CD4-positive, alpha-beta T cell treated with Interleukin-1 beta for 1 hour (primary cell): Measurements from ENCODE around the gene ZDHHC5.

Source experiments
- DNase-seq, 2 donors: peaks; one replicate each; pipeline ENCODE4 v3.0.0-alpha.2; 2020 to 2022

Gene ZDHHC5, protein sequence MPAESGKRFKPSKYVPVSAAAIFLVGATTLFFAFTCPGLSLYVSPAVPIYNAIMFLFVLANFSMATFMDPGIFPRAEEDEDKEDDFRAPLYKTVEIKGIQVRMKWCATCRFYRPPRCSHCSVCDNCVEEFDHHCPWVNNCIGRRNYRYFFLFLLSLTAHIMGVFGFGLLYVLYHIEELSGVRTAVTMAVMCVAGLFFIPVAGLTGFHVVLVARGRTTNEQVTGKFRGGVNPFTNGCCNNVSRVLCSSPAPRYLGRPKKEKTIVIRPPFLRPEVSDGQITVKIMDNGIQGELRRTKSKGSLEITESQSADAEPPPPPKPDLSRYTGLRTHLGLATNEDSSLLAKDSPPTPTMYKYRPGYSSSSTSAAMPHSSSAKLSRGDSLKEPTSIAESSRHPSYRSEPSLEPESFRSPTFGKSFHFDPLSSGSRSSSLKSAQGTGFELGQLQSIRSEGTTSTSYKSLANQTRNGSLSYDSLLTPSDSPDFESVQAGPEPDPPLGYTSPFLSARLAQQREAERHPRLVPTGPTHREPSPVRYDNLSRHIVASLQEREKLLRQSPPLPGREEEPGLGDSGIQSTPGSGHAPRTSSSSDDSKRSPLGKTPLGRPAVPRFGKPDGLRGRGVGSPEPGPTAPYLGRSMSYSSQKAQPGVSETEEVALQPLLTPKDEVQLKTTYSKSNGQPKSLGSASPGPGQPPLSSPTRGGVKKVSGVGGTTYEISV

DNA sequence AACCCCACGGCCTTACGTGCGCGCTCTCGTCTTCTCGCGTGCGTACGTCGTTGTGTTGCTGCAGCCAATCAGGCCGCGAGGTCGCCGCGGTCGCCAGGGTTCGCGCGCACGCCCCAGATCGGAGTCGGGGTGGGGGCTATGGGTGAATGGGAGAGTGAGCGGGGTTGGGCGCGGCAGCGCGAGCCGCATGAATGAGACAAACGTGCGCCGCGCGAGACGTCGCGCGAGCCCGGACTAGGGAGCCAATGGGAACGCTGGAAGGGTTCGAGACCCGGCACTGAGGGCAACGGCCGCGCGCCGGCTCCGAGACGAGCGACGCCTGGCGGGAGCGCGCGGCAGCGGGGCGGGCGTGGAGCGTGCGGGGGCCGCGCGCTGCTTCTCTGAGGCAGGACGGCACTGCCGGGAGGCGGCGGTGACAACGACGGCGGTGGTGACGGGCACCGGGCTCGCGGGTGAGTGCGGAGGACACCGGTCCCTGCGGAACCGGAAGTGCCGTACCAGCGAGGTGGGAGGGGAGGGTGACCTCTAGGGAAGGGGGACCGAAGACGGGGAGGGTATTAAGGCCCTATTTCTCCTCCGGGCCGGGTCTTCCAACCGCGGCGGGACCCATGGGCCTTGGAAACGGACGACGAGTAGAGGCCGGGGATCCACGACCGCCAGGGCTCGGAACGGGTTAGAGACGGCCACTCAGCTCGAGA lies at the start of gene ZDHHC5:
Gene ZDHHC5, plus strand, starts transcription at position 379 of the 698 bp plus-strand sequence. CDS start 4,977 bp downstream, outside the sequence.
- DNase-seq, result peak; percentile 100

DNA sequence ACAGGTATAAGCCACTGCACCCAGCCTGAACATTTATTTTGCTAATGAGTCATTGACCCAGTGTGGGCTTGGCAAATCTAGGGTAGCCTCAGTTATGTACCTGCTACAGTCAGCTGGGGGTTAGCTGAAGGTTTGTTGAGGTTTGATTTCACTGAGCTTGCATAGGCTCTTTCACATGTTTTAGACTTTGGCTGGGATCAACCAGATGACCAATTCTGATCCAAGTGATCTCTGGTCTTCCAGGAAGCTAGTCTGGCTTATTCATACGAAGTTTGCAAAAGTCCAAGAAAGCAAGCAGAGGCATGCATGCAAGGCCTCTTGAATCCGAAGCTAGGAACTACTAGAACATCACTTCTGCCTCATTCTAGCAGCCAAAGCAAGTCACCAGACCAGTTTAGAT lies 49.5 kb upstream of the ZDHHC5 start:
- DNase-seq, result no peak

DNA sequence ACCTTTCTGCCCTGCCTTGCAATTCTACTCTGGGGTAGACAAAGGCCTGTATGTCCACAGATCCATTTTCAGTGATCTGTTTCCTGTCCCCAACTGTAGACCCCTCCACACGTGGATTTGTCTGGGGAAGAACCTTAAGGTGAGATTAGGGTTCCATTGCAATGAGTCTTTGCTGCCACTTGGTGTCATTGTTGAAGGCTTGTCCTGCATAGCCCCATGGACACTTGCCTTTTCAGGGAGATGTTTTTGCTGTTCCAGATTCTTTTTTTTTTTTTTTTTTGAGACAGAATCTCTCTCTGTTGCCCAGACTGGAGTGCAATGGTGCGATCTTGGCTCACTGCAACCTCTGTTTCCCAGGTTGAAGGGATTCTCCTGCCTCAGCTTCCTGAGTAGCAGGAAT lies 48.6 kb upstream of the ZDHHC5 start:
- DNase-seq, result no peak

DNA sequence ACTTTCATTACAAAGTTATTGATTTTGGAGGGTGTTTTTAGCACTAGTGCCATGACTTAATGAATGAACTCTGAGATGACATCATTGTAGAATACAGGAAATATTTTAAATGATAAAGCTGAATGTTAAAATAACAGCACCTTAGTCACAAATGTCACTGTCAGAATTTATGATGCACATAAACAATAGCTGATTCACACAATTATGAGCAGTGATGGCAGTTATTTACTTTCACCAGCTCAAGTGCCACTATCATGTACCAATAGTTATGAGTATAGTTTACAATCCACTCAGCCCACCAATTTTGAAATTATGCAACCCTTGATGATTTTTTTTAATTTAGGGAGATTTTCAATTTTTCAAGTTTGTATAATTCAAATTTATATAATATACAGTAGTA lies 47.4 kb upstream of the ZDHHC5 start:
- DNase-seq, result no peak

DNA sequence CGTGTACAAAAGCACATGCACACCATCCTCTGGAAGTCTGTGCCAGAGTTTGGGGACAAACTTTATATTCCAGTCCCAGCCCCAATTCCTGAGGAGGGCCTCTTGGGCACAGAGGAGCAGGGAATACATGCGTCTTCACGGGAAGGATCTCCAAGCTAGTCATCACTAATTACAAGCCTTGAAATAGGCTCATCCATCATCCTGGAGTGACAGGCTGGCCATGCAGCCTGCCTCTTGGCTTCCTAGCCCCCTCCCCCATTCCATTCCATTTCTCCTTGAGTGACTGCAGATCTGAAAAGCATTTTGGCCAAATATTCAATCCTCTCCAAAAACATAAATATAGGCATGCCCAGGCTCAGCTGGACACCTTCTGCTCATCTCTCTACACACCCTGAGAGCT lies 45.7 kb upstream of the ZDHHC5 start:
- DNase-seq, result no peak

DNA sequence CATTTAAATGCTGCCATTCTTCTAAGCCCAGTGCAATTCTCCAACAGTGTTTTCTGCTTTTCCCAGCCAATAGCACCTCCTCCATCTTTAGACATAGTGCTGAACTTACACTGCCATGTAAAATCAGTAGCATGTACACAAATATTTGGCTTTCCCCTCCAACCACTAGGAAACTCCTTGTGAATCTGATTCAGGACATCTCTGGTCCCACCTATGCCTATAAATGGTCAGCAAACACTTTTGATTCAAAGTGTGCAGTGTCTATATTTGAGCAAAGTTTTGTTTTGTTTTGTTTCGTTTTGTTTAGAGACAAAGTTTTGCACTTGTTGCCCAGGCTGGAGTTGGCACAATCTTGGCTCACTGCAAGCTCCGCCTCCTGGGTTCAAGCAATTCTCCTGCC lies 43.0 kb upstream of the ZDHHC5 start:
- no peak for DNase-seq

DNA sequence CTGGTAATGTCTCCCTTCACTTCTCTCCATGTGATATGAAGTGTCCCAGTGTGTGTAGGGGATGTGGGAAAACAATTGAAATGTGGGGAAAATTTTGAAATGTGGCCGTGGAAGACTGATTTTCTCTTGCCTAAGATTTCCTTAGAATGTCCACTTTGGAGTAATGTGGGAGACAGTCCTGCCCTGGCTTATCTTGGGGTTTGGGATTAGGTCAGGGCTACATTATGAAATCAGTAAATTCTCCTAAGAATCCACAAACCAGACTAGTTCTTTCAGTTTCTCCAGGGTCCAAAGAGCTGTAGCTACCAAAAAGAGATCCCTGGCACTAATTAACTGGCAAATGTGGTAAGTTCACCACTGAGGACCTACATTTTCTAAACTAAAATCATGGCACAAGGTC lies 41.0 kb upstream of the ZDHHC5 start:
- no peak for DNase-seq

DNA sequence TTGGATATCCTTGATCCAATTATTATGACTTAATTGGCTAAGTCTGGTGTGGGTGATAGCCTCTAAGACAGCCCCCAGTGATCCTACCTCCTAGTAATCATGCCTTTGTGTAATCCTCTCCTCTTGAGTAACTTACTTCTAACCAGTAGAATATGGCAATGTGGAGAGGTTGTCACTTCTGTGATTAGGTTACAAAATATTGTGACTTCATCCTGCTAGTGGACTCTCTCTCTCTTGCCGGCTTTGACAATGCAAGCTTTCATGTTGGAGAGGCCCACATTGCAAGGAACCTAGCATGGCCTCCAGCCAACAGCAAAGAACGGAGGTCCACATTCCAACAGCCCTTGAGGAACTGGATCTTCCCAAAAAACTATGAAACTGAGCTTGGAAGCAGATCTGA lies 37.7 kb upstream of the ZDHHC5 start:
- DNase-seq, result no peak

DNA sequence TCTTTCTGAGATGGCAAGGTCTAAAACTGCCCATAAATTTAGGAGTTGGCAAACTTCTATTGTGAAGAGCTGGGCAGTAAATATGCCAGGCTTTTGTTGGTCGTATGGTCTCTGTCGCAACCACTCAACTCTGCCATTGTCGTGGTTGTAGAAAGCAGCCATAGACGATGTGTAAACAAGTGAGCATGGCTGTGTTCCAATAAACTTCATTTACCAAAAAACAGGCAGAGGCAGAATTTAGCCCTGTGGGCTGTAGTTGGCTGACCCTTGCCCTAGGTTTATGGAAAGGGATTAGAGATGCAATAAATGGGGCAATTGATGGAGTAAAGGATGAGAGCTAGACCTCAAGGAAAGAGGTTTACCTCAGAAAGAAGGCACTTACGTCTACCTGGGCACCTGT lies 35.8 kb upstream of the ZDHHC5 start:
- DNase-seq, result no peak

DNA sequence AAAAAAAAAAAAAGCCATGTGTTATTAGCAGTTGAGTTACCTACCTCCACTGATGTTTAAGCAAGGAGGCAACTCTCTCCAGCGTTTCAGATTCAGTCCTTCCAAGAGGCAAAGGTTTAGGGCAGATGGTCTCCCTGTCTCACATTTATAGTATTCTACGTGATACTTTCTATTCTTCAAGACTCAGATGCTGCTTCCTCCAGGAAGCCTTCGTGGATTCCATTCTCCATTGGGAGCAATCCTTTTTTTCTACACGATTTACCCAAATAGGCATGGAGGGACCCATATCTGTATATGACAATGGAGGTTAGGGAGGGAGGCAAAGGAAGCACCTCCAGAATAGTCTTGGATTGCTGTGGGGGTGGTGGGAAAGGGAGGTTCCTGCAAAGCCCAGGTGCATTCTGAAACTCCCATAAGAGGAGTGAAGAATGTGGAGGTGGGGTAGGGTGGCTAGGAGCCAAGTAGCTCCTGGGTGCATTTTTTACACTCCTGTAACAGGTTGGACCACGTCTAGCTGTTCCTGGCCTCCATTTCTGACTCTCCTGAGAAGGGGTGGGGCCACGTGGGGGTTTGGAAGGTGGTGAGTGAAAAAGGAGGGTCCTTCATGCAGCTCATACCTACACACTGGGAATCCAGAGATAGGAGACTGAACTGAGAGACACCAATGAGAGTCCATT lies 34.4 kb upstream of the ZDHHC5 start:
- DNase-seq, result no peak

DNA sequence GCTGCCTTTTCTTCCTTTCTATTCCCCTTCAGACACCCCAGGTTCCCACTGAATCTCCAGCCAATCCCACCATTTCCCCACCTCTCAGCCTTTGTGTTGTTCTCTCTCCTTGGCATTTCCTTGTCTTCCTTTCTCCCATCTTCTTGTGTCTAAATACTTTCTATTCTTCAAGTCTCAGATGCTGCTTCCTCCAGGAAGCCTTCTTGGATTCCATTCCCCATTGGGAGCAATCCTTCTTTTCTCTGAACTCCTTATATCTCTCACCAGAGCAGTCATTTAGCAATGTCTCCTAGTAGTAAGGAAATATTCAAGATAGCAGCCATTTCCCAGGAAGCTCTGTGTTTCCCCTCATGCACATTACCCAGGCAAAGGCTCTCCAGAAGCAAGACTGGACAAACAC lies 33.6 kb upstream of the ZDHHC5 start:
- no peak for DNase-seq

DNA sequence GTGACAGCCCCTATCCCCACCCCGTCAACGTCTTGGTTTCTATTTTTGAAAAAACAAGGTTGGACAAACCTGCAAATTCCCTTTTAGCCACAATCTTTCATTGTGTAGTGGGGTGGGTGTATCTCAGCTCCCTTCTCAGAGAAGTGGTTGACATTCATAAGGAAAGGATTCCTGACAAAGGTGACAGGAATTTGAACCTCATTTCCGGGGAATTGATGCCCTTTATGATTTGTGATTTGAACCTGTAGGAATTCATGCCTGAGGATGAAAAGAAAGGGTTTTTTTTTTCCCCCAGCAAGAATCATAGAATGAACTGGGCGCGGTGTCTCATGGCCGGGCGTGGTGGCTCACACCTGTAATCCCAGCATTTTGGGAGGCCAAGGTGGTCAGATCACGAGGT lies 32.7 kb upstream of the ZDHHC5 start:
- DNase-seq, result no peak

DNA sequence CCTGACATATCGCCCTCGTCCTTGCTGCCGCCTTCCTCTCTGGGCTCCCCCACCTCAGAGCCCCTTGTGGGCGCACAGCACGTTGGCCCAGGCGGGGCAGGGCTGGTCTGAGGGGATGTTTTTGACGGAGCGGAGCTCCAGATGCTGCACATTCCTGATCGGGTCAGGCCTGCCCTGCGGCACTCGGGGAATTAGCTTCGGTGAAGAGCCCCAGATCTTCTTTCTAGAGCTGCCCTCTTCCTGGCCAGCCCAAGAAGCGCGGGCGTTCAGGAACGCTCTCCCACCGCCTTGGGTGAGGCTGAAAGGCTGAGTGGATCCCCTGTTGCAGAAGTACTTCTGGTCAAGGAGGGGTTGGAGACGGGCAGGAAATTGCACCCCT lies 30.3 kb upstream of the ZDHHC5 start:
- no peak for DNase-seq

DNA sequence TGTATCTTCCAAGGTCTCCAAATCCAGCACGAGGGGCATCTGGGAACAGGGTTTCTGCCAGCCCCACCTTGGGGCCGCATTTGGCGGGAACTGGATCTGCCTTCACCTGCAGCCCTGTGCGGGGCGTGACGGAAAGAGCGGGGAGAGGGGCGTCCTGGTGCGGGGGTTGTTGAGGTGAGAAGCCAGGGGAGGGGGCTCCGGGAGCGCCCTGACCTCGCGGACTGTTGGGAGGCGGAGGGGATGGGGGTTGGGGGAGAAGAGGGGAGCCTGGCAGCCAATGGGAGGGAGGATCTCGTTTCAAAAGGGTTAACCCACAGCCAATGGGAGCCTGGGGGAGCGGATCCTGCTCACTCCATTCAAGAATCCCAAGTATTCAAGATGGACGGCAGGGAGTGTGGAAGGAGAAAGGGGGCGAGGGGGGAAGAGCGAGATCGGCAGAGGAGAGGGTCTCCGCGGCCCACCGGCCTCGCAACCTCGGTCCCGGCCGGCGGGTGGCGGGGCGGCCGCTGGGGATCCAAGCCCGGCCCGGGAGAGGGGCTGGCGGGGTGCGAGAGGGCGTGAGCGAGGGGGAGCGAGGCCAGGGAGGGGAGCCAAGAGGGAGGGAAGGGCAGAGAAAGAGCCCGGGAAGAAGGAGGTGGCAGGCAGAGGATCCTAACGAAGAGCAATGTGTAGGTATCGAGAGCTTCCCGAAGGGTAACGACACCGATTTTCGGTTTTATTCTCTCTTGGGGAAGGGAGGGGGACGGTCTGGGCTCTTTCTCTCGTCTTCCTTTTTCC lies 29.7 kb upstream of the ZDHHC5 start:
- DNase-seq, result no peak

DNA sequence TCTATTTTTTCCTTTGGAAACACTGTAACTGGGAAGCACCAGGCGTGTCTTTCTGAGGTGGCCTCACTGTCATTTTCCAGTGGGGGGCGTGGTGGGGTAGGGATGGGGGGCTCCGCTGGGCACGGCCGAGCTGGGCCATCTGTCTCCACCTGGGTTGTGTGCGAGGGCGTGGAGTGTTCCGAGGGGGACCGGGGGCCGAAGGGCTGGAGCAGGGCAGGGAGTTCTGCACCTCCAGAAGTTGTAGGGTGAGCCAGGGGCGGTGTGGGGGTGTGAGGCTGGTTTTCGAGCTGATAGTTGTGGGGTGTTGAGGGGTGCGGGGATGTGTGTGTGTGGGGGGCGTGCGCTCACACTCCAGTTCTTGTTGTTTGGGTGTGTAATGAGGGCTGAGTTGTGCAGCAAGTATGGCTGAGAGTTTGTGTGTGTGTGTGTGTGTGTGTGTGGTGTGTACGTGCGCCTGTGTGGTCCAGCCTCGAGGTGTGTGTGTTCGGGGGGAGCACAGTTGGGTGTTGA lies 29.0 kb upstream of the ZDHHC5 start:
- DNase-seq, result no peak

DNA sequence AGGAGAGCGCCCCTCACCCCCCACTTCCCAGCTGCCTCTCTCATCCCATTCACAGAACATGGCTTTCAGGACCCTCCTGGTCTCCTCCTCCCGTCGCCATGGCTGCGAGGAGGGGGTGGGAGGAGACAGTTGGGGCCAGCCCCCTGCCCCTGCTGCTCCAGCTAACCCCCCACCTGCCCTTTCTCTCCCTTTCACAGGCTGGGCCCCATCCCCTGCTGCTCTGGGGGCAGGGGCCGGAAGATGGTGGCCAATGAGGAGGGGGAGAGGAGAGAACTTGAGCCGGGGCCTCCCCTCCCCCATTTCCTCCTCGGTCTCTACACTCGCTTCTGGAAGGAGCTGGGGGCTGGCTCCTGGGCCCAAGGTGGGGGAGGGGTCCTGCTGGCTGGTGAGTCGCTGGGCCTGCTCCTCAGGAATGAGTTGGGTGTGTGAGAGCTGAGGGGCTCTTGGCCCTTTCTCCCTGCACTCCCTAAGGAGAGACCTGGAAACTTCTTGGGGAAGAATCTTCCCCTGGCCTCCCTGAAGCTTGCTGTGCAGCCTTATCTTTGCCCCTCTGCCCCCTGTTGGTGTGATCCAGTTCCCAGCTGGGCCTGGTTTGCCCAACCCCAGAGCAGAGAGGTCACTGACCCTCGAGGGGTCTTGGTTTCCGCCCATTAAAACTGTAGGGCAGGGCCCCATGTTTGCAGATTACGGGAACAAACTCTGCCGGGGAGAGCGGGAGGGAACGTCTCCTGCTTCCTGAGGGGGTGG lies 28.4 kb upstream of the ZDHHC5 start:
- no peak for DNase-seq

DNA sequence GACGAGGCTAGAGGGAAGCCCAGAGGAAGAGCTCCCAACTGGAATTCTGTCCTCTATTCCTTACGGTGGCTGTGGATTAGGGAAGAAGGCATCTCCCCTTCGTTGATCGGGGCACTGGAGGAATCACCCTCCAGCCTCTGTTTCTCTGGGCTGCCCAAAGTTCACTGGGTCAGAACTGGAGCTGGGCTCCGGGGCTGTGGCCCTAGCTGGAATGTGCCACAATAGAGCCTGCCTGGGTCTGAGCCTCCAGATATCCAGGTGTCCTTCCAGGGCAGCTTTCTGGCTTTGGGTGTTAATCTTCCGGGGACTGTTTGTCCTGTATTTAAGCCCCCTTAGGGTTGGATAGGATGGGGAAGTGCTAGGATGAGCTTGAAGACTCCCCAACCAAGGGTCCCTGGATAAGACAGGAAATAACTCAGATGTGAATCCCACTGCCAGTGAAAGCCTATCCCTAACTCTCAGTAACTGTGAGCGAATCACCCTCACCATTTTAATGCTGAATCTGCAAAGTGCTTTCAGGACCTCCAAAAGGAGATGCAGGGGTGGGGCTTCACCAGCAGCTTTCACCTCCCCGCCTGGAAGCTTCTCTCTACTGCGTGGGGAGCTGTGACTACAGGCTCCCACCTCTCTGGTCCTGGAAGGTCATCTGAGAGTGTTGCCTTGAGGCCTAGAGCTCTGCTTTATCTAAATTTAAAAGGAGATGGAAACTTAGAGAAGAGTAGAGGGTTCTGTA lies 27.7 kb upstream of the ZDHHC5 start:
- no peak for DNase-seq

DNA sequence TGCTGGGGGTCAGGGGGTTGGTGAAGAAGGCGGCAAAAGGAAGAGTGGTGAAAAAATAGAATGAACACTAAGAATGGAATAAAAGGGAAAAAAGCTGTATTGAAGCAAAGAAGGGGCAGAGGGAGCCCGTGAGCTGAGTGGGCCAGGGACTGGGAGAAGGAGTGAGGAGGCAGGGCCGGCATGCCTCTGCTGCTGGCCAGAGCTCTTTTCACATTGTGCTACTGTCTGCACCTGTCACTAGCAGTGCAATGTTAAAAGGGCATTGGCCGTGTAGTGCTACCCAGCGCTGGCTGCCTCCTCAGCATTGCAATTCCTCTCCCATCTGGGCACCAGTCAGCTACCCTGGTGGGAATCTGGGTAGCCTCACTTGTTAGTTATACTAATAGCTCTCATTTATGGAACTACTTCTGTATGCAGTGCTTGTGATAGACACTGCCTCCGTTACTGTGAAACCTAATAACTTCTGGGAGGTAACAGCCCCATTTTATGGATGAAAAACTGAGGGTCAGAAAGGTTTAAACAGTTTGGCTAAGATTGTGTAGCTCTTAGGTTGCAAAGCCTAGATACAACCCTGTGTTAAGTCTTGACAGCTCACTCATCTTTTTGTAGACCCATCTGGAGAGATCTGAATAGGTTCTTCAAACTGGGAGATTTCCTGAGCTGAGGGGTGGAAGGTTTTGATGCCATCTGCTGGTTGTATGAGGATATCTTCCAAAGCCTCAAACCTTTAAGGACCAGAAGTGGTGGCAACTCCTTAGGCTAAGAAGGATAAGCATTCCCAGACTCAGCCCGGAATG lies 26.7 kb upstream of the ZDHHC5 start:
- peak in 1 of 2 donors; percentile 48 for DNase-seq

DNA sequence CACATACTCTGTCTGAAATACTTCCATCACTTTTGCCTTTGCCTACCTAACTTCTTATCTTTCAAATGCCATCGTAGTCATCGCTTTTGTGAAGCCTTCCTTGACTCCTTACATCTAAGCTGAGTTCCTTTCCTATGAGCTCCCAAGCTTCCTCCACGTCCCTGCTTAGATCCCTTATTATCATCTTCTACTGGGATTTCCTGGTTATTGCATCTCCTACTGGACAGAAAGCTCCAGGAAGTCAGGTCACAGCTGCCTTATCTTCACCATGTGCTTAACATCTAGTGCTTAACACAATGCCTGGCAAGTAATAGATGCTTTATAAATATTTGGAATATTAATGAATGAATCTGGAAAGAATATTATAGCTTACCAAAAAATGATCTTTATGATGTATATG lies 24.1 kb upstream of the ZDHHC5 start:
- no peak for DNase-seq
